HG03469 (cell line): ENCODE data around the gene RNF157.
"Not testable (repeated sequence)": the region's sequence is repeated elsewhere in the genome, so short reads cannot be mapped to it uniquely, and the experiment has no call there.

ENCODE experiments used
- ATAC-seq: cut with Tn5 transposase; IDR thresholded peaks from one replicate; pipeline ENCODE4 v1.9.1; 2021; ENCODE audit warnings: mild to moderate bottlenecking, moderate library complexity, moderate number of reproducible peaks; ENCODE audit not compliant: unreplicated experiment

Gene RNF157

GRCh38 chr17:76195281-76196096 is 44.8 kb downstream of the RNF157 start:
- ATAC-seq = no peak

GRCh38 chr17:76193591-76193990 is 46.7 kb downstream of the RNF157 start:
- ATAC-seq = no peak

GRCh38 chr17:76191896-76192295 is 48.4 kb downstream of the RNF157 start:
- ATAC-seq = no peak

- no peak for ATAC-seq
Measured at GRCh38 chr17:76189741-76190140, 50.6 kb downstream of the RNF157 start.

- ATAC-seq = no peak
Measured at GRCh38 chr17:76189247-76189646, 51.0 kb downstream of the RNF157 start.

- ATAC-seq = no peak
Measured at GRCh38 chr17:76188213-76189016, 51.9 kb downstream of the RNF157 start.

- not testable (repeated sequence) for ATAC-seq
Measured at GRCh38 chr17:76186774-76187173, 53.5 kb downstream of the RNF157 start.

- ATAC-seq = no peak
Measured at GRCh38 chr17:76184290-76184689, 56.0 kb downstream of the RNF157 start.

GRCh38 chr17:76182016-76182764 is 58.1 kb downstream of the RNF157 start:
- no peak for ATAC-seq

- no peak for ATAC-seq
Measured at GRCh38 chr17:76179496-76180467, 60.5 kb downstream of the RNF157 start.

- ATAC-seq = no peak
Measured at GRCh38 chr17:76178124-76178523, 62.2 kb downstream of the RNF157 start.

GRCh38 chr17:76176701-76177574 is 63.4 kb downstream of the RNF157 start:
- ATAC-seq = no peak

- no peak for ATAC-seq
Measured at GRCh38 chr17:76174037-76174436, 66.3 kb downstream of the RNF157 start.

GRCh38 chr17:76173474-76173873 is 66.8 kb downstream of the RNF157 start:
- no peak for ATAC-seq

GRCh38 chr17:76171706-76172105 is 68.6 kb downstream of the RNF157 start:
- ATAC-seq = no peak

GRCh38 chr17:76170114-76170513 is 70.2 kb downstream of the RNF157 start:
- no peak for ATAC-seq

- ATAC-seq = no peak
Measured at GRCh38 chr17:76166906-76167305, 73.4 kb downstream of the RNF157 start.

GRCh38 chr17:76166168-76166567 is 74.1 kb downstream of the RNF157 start:
- no peak for ATAC-seq

GRCh38 chr17:76164331-76164730 is 76.0 kb downstream of the RNF157 start:
- no peak for ATAC-seq
